T-helper 2 cell treated with Interferon-gamma antibody and Interleukin-4, amounts not matched to agents 100 ng/mL and 5 ng/mL, for 36 hours (primary cell): ENCODE results near the gene HIC1. TPM values are rescaled to one million over a fixed set of nuclear protein-coding genes. Genes with fewer than 3 reads are reported as not detected.

Experiments used
- intact Hi-C: fragments of 100-400 bp; cut with micrococcal nuclease; formaldehyde crosslinking; loops from one replicate; pipeline ENCODE4 v1.15.1; 2023
- total RNA-seq: library from RNA; stranded (reverse); gene quantifications from 2 replicates; pipeline ENCODE4 v1.2.3, GENCODE V29; 2022

The HIC1 gene
- total RNA-seq, 1 donor from 2014 or later: 65.7 TPM

DNA sequence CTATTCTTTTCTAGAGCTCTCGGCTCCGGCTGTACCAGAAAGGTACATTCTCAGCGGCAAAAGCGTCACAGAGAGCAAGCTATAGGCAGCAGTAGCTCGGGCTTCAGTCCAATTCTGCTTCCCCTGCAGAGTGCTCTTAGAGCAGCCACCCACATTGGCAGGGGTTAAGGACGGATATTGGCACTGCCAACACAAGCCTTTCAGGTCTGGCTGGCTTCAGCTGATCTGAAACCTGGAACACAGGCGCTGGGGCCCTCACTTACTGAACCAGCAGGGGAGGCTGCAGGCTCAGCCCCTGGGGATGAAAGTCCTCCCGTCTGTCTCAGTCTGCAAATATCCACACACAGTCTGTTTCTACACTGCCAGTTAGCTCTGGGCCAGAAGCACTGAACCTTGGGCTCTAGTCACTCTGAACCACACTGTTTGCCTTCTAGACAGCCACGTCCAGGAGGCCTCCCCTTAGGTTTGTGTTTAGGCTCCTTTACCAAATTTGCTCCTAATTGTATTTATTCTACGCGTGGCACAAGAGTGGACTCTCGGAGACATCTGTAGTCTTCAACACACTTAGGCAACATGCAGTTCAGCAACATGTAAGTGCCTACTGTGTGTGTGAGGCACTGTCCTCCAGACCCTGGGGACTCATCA, 40.1 kb downstream of the HIC1 start:
- intact Hi-C loops: no loop called here

DNA sequence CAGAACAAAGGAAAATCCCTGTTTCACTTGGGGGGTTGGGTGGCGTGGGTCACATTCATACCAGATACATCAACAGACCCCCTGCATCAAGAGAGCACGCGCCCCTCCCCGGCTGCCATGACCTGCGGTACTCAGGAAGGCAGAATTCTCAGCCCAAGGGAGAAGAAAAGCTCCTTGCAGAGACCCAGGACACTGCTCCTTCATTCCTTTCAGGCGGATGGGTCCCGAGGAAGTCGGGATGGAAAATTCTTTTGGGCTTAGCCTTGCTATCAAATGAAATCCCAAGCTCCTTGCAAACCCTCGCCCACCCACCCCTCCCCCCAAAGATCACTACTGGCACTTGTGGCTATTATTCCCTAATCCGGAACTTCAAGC, 40.6 kb downstream of the HIC1 start:
- intact Hi-C loops: no loop called here

DNA sequence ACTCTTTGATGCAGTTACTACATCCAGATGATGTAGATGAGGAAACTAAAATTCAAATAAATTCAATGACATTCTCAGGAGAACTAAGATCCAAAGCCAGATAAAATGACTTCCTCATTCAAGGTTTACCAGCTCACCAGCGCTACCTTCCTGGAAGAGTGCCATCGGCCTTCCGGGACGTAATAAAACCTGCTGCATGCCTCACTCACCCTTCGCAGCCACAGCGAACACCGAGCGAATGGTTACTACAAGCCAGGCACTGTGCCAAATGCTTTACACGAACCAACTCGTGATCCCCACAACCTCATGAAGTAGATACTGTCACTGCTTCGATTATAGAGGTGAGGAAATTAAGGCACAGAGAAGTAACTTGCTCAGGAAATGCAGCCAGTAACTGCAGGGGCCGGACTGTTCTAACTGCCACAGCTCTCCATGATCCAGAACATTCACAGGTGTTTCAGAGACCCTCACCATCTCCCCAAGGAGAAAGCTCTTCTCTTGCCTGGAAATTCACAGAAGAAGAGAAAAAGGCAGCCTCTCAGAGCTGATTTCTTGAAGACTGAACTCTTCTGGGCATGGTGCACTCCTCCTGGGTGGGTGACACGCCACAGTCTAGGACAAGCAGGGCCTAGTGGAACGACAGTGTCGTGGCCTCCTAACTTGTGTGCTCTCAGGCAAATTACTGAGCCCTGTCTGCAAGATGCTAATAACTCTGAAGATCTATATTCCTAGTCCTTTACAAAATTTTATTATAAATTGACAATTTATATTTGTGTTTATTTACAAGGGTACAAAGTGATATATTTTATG, 46.8 kb downstream of the HIC1 start:
- intact Hi-C loops: no loop called here

DNA sequence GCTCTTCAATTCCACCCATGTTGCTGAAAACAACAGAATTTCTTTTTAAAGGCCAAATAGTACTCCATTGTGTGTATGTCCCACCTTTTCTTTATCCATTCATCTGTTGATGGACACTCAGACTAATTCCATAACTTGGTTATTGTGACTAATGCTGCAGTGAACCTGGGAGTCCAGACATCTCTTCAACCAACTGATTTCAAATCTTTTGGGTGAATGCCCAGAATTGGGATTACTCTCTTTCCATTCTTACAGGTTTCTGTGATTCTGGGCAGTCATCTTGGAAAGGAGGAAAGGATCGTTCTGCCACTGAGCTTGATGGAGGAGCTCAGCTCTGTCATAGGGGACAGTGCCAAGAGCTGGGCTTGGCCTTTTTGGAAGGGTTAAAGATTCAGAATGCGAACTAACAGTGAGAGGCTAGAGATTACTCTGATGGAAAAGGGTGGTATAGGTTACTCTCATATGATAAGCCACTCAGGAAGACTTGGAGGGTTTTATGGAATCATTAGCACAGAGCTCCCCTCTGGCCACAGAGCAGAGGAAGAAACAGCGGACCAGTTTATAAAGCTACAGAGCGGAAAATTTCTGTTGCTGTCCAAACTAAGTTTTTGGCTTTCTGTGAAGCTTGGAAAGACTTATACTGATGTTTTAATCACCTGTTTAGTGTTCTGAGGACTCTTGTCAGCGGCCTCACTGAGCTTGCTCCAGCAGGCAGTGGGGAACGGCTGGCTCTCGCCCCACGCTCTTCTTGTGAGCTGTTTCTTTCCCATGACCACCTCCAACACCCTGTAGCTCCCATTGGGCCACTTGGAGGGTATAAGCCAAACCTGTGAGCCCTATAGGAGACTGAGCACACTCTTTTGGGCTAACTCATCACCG, 48.3 kb downstream of the HIC1 start:
- intact Hi-C loops: no loop called here

DNA sequence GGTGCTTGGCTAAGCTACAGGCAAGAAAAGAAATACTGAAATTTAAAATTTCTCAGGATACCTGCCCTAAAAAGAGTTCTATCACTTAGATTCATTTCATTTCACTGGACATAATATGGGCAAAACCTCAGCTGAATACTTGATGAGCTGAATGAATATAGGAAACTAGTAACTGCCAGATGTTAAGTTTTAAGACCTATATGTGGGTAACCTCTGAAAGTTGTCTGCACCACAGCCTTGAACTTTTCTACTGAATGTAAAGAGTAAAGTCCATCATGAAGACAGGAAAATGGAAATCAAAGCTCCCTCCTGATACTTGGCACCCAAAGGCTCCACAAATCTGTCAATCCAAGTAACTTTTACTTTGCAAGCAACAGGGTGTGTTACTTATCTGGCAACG, 50.8 kb downstream of the HIC1 start:
- intact Hi-C loops: no loop called here

DNA sequence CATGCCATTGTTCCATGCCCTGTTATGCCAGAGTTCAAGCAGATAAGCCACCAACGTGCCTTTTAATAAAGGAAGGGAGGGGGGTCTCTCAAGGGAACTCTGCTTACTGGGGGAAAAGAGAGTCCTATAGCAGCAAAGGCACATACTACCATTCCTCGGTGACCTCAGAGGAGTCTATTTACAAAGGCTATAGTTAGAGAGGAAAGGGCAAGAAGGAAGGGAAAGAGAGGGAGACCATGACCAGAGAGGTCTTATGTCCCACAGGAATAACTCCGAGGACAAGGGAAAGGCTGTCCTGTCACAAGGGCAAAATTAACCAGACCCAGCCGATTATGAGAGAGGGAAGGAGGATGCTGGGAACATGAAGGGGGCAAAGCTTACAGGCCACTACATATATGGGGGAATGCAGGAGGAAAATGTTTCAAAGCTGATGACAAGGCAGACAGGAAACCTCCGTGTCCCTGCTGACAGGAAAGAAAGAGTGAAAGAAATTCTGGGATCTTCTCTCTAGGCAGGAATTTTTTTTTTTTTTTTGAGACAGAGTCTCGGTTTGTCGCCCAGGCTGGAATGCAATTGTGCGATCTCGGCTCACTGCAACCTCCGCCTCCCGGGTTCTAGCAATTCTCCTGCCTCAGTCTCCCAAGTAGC, 51.5 kb downstream of the HIC1 start:
- intact Hi-C loops: no loop called here

DNA sequence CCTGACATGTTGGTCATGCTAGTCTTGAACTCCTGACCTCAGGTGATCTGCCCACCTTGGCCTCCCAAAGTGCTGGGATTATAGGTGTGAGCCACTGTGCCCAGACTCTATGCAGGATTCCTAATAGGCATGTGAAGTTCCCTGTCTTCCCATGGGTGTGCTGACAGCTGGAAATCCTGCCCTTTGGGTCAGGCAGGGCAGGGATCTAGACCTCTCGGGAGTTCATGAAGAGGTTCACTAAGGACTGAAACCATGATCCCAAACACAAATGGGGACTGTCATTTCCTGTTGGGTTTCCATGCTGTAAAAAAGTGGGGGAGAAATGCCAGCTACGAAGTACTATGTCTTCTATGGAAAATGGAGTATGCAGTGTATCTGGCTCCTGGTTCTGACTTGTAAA, 52.1 kb downstream of the HIC1 start:
- intact Hi-C loops: no loop called here

DNA sequence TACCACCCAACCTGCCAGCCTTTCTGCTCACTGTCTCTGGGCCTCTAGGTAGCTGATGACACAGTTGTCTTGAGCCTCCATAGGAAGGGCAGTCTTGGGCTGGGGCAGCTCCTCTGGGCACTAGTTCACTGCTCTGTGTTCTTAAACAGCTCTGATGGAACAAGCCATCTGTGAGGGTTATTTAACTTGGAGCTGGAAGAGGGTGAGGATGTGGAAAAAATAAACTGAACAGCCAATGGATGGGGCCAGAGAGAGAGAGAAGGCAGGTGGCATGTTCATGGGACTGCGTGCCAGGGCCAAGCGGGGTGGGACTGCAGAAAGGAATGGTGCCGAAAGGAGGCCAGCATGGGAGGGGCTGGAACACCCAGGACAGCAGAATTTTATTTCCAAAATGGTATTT, 52.6 kb downstream of the HIC1 start:
- intact Hi-C loops: no loop called here

DNA sequence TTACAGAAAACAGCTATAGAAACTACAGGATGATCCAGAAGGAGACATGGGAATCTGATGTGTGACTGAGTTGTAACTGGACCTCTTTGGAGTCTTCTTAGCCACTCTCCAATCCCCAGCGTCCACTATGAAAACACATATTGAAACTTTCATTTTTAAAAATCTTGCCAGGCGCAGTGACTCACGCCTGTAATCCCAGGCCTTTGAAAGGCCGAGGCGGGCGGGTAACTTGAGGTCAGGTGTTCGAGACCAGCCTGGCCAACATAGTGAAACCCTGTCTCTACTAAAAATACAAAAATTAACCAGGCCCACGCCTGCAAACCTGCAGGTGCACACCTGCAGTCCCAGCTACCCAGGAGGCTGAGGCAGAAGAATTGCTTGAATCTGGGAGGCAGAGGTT, 53.3 kb downstream of the HIC1 start:
- intact Hi-C loops: no loop called here

DNA sequence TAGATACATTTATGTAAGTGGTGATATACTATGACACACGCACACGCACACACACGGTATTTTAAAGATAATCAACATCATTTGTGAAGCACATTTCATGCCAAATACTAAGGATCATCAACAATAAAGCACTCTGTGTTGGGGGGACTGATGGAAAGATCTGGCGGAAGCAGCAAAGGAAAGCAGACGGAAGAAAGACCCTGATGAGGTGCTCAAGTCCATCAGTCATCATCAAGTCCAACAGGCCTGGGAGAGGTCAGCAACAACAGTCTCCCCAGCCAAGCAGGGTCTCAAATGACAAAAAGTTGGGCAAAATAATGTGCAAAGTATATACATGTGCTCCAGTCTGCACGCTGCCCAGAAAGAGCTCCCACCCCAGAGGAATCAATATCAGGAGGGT, 55.5 kb downstream of the HIC1 start:
- intact Hi-C loops: no loop called here

DNA sequence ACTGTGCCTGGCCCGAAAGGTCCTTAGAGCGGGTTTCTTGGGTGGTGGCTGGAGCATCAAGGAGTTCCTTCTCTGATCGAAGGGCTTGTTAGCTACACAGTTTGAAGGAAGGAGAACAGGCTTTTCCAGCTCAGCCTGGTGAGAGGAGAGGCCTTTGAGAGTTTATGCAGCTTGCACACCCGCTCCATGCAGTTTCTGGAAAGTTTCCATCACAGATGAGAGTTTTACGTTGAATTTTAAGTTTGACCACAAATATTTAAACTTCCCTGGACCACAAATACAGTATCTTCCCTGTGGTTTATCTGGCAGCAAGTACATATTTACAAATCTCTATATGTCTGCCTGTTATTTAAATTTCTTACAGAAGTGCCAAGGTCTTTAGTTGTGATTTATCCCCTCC, 56.8 kb downstream of the HIC1 start:
- intact Hi-C loops: no loop called here

Other genes with a start within 250 kb of the HIC1 start
- 35.8 and 36.6 TPM in 2 replicates for gene SMYD4, start 225.2 kb upstream of the HIC1 start, total RNA-seq
- 234 and 238 TPM in 2 replicates for gene RPA1, start 225.1 kb upstream of the HIC1 start, total RNA-seq
- 0.61 and 0.64 TPM in 2 replicates for gene RTN4RL1, start 29.8 kb upstream of the HIC1 start, total RNA-seq
- gene DPH1, start 24.9 kb upstream of the HIC1 start, total RNA-seq: 36.6 and 38.5 TPM in 2 replicates
- gene OVCA2, start 13.1 kb upstream of the HIC1 start, total RNA-seq: 38.2 and 42.1 TPM in 2 replicates
- 51.9 and 56.0 TPM in 2 replicates for gene SMG6, start 248.7 kb downstream of the HIC1 start, total RNA-seq
- gene SRR, start 248.8 kb downstream of the HIC1 start, total RNA-seq: 16.9 and 20.7 TPM in 2 replicates